ENCODE data around the gene IGF2.

Gene IGF2

DNA sequence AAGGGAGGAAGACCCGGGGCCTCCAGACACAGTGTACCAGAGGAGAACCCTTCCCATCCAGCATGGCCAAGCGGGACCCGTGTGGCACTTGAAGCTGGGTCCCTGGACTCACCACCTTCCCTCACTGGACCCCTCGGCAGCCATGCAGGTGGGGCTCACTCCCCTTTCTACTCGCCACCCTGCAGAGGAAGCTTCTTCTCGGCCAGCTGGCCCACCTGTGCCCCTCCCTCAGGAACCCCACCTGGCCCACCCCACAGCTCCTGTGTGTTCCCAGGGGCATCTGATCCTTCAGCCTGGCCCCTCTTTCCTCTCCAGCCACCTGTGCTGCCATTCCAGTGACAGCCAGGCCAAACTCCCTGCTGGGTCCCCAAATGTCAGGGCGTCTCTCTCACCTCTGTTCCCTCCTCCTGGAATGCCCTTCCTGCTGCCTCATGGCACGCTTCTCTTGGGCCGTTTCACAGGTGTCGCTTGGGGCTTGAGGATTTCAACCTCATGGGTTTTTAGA, 38.0 kb downstream of the IGF2 start:
- peaks cover 0 to 68% of the 10 kb centered on the region in 2 donors for H3K27me3 ChIP-seq
- no peak overlapping the region for H3K4me3 ChIP-seq
- H3K36me3 ChIP-seq = no peaks in the 10 kb centered on the region
- H3K4me1 ChIP-seq = peaks cover 0 to 7% (median 0%) of the 10 kb centered on the region in 4 donors
- no peaks in the 10 kb centered on the region for H3K9me3 ChIP-seq
- peak in 1 of 2 donors; percentile 9 for DNase-seq
- TF ChIP-seq, protein P1, sequence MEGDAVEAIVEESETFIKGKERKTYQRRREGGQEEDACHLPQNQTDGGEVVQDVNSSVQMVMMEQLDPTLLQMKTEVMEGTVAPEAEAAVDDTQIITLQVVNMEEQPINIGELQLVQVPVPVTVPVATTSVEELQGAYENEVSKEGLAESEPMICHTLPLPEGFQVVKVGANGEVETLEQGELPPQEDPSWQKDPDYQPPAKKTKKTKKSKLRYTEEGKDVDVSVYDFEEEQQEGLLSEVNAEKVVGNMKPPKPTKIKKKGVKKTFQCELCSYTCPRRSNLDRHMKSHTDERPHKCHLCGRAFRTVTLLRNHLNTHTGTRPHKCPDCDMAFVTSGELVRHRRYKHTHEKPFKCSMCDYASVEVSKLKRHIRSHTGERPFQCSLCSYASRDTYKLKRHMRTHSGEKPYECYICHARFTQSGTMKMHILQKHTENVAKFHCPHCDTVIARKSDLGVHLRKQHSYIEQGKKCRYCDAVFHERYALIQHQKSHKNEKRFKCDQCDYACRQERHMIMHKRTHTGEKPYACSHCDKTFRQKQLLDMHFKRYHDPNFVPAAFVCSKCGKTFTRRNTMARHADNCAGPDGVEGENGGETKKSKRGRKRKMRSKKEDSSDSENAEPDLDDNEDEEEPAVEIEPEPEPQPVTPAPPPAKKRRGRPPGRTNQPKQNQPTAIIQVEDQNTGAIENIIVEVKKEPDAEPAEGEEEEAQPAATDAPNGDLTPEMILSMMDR (IDR thresholded peaks at IDR 0.05) = no peak
- no peak overlapping the region for H3K27ac ChIP-seq
- intact Hi-C loops (cut with DNase I; ENCODE audit: low total_unique reads) = no loop called here

GRCh38 chr11:2100361-2101170, 38.6 kb downstream of the IGF2 start:
- TF ChIP-seq, protein P1 (IDR thresholded peaks at IDR 0.05) = no peak
- H3K27ac ChIP-seq = no peak overlapping the region

DNA sequence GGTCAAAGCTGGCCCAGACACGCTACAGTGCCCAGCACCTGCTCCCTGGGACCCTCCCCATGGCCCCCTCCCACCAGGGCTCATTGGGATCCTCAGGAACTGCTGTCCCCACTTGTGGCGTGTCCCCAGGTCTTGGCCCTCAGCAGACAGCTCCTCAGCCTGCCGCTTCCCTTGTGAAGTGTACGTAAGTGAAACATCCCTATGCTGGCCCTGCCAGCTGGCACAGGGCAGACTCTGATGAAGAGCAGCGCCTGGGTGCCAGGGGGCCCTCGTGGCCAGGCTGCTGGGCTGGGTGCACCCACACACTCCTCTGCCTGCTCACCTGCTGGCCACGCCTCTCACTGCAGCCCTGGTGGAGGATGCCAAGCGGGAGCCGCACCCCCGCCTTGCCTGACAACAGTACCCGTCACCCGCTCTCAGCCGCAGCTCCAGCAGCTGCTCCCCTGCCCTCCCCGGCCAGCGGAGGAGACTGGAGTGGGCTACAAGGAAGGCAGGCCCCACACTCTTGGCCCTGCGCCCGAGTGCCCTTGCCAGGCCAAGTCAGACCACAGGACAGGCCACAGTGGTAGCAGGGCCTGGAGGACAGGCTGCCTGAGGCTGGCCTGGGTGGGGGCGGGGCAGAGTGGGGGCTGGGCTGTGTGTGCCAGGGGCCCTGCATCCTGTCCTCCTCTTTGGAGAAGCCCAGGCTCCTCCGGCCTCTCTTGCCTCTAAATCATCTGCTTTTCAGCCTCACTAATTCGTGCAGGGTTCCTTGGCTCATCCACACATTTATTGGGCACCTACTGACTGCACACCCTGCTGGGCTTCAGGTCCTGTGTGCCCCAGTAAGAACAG, 39.5 kb downstream of the IGF2 start:
- no peak overlapping the region for H3K4me3 ChIP-seq

More at GRCh38 chr11:2100361-2101170, 38.6 kb downstream of the IGF2 start:
- peak in 1 of 2 donors; percentile 26 for DNase-seq
- intact Hi-C loops (cut with DNase I; ENCODE audit: low total_unique reads) = no loop called here
- Histone ChIP-seq H3K27me3 (peaks cover 0 to 70% of the 10 kb centered on the region in 2 donors), H3K9me3 (no peaks in the 10 kb centered on the region), H3K4me1 (peaks cover 0 to 7% (median 0%) of the 10 kb centered on the region in 4 donors), H3K4me3 (no peak overlapping the region), H3K36me3 (no peaks in the 10 kb centered on the region)

DNA sequence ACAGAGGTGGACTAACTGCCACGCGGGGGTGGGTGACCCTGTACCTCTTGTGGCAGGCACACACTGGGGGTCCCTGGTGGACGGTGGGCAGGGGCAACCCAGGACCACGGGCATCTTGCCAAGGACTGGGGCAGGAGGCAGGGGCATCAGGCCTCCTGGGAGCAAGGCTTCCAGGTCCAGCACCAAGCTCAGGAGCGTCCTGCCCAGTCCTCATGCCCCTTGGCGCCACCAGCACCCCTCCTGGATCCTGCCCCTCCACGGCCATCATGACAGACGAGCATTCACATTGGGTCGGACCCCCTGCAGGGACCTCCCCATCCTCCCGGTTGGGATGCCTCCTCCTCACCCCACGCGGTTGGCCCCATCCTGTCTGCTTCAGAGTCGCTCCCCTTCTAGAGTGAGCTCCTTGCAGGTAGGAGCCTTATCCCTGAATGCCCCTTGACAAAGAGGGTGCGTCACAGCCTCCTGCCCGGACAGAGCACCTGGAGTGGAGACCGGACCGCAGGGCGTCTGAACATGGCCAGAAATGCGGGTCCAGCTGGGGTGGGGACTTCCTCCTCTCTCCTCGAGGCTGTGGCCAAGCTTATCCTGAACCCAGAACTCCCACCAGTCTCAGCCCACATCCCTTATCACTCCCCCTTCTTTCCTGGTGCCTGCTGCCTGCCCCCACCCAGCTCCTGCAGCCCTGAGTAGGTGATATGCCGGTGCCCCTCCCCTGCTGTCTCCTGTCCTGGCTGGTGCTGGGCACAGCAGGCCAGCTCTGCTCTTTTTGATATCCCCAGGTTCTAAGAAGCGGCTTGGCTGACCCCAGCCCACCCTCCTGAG, 40.3 kb downstream of the IGF2 start:
- Histone ChIP-seq H3K9me3 (no peaks in the 10 kb centered on the region), H3K4me3 (no peak overlapping the region), H3K4me1 (peaks cover 0 to 18% (median 5%) of the 10 kb centered on the region in 4 donors), H3K36me3 (no peaks in the 10 kb centered on the region), H3K27me3 (peaks cover 0 to 70% of the 10 kb centered on the region in 2 donors), H3K27ac (no peak overlapping the region)
- TF ChIP-seq, protein P1 (IDR thresholded peaks at IDR 0.05) = no peak
- intact Hi-C loops (cut with DNase I; ENCODE audit: low total_unique reads) = no loop called here
- no peak for DNase-seq

More for the DNA sequence above, 39.5 kb downstream of the IGF2 start:
- TF ChIP-seq, protein P1 (IDR thresholded peaks at IDR 0.05) = no peak
- DNase-seq = no peak
- no peaks in the 10 kb centered on the region for H3K36me3 ChIP-seq
- no peaks in the 10 kb centered on the region for H3K9me3 ChIP-seq
- peaks cover 0 to 9% (median 0%) of the 10 kb centered on the region in 4 donors for H3K4me1 ChIP-seq
- peaks cover 0 to 73% of the 10 kb centered on the region in 2 donors for H3K27me3 ChIP-seq
- H3K27ac ChIP-seq = no peak overlapping the region
- intact Hi-C loops (cut with DNase I; ENCODE audit: low total_unique reads) = no loop called here
